Neutrophil (primary cell): ENCODE results near the gene PNMA5.

Experiments
- H3K27ac ChIP-seq: fragments of 200-600 bp; sonication (generic); 2 replicates; pipeline ENCODE4 v1.5.1; 2016; ENCODE audit warnings: mild to moderate bottlenecking, moderate library complexity
- H3K27me3 ChIP-seq: fragments of 200-600 bp; sonication (generic); 2 replicates; pipeline ENCODE4 v1.6.0; 2016; ENCODE audit warnings: mild to moderate bottlenecking
- H3K36me3 ChIP-seq: fragments of 200-600 bp; sonication (generic); 2 replicates; pipeline ENCODE4 v1.5.1; 2017
- H3K4me1 ChIP-seq, 2 experiments: fragments of 200-600 bp in 1 of 2; sonication (generic) in 1 of 2; 1 replicate in 1 of 2; 2 replicates in 1 of 2; pipeline versions ENCODE4 v1.5.1 to v1.6.1; 2013 to 2016; ENCODE audit warnings: low read depth in 1 of 2, low read length in 1 of 2, mild to moderate bottlenecking in 1 of 2, moderate library complexity in 1 of 2; ENCODE audit not compliant: control insufficient read depth in 1 of 2, insufficient read depth in 1 of 2
- H3K4me3 ChIP-seq, 2 experiments: fragments of 200-600 bp in 1 of 2; sonication (generic) in 1 of 2; 1 replicate in 1 of 2; 2 replicates in 1 of 2; pipeline ENCODE4 v1.5.1; 2013 to 2016; ENCODE audit warnings: low read depth in 1 of 2, low read length in 1 of 2, mild to moderate bottlenecking in 1 of 2, moderate library complexity in 1 of 2
- H3K9me3 ChIP-seq: fragments of 200-600 bp; sonication (generic); 2 replicates; pipeline ENCODE4 v1.5.1; 2016
- TF ChIP-seq, protein P1 (sequence below): fragments of 200-600 bp; sonication (generic); IDR thresholded peaks from 2 replicates; pipeline ENCODE4 v1.5.1; 2016; ENCODE audit warnings: antibody characterized with exemption

Gene PNMA5

GRCh38 chrX:152942077-152942442 lies 51.9 kb downstream of the PNMA5 start:
- TF ChIP-seq, protein P1, sequence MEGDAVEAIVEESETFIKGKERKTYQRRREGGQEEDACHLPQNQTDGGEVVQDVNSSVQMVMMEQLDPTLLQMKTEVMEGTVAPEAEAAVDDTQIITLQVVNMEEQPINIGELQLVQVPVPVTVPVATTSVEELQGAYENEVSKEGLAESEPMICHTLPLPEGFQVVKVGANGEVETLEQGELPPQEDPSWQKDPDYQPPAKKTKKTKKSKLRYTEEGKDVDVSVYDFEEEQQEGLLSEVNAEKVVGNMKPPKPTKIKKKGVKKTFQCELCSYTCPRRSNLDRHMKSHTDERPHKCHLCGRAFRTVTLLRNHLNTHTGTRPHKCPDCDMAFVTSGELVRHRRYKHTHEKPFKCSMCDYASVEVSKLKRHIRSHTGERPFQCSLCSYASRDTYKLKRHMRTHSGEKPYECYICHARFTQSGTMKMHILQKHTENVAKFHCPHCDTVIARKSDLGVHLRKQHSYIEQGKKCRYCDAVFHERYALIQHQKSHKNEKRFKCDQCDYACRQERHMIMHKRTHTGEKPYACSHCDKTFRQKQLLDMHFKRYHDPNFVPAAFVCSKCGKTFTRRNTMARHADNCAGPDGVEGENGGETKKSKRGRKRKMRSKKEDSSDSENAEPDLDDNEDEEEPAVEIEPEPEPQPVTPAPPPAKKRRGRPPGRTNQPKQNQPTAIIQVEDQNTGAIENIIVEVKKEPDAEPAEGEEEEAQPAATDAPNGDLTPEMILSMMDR = no peak
- peak overlapping the region; percentile 69 for H3K27ac ChIP-seq
- peak overlapping the region; percentile 56 to 61 for H3K4me3 ChIP-seq

DNA sequence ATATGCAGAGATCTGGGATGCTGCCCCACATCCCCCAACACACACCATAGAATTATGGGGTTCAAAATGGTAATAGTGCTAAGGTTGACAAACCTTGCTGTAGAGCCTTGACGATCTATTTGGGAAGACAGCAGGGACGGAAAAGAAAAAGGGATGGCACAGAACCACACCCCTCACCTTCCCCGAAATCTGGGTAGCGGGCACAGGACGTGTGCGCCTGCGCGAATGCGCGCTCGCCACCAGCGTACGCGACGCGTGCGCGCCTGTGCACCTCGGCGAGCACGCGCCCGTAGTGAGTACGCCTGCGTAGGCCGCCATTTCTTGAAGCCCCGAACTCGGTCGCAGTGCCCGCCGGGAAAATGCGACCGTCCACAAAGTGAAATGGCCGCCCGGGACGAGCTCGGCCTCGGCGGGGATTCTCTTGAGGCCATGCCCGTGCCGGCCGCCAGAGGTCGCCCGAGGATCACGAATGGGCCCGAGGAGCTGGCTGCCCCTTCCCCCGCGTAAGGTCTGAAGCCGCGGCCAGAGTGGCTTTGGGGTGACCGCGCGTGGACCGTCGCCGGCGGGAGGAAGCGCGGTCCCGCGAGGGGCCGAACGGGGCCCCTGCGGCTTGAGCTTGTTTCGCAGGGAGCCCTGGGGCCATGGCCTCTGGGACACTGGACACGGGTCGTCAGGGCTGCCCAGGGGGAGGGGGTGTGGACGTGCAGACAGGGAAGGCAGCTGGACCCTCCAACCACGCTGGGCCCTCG lies 52.4 kb downstream of the PNMA5 start:
- H3K36me3 ChIP-seq = peaks cover 21% of the 10 kb centered on the region
- H3K27me3 ChIP-seq = no peaks in the 10 kb centered on the region
- H3K27ac ChIP-seq = peak overlapping the region; percentile 69
- no peaks in the 10 kb centered on the region for H3K9me3 ChIP-seq
- H3K4me3 ChIP-seq = peak overlapping the region; percentile 56 to 61
- TF ChIP-seq, protein P1 = peak; percentile 89
- H3K4me1 ChIP-seq = peaks cover 5 to 13% of the 10 kb centered on the region in 2 experiments

More at GRCh38 chrX:152942077-152942442, 51.9 kb downstream of the PNMA5 start:
- H3K4me1 ChIP-seq = peaks cover 5 to 13% of the 10 kb centered on the region in 2 experiments
- no peaks in the 10 kb centered on the region for H3K27me3 ChIP-seq
- H3K9me3 ChIP-seq = no peaks in the 10 kb centered on the region
- peaks cover 27% of the 10 kb centered on the region for H3K36me3 ChIP-seq
